HCT116 (cell line): ENCODE data around the gene CECR2. TPM values are rescaled to one million over a fixed set of nuclear protein-coding genes. Genes with fewer than 3 reads are reported as not detected.

Experiments used
- ATAC-seq: fragments of 200-7000 bp; cut with Tn5 transposase; 2 replicates; pipeline ENCODE4 v1.9.1; 2020; ENCODE audit warnings: mild to moderate bottlenecking, moderate library complexity
- BruUV-seq: library from RNA; stranded (reverse); fragments of 400-500 nt; replicated peaks from 2 replicates; lab custom pipeline; 2021; lab: Mats Ljungman, UMichigan
- CTCF ChIA-PET: fragments of 300-600 bp; sonication (Branson Sonifier 250); formaldehyde crosslinking; loops from one replicate; lab custom pipeline; 2021; ENCODE audit warnings: antibody characterized with exemption; lab: Charles Lee
- POLR2A ChIA-PET: fragments of 300-600, 350-600 bp; sonication (Branson Sonifier 250); formaldehyde crosslinking; loops from one replicate; lab custom pipeline; 2021; ENCODE audit warnings: antibody characterized with exemption; lab: Charles Lee
- RAD21 ChIA-PET, 2 experiments: fragments of 300-600 bp; sonication (Branson Sonifier 250); formaldehyde crosslinking; loops; one replicate each; lab custom pipeline; 2023; ENCODE audit warnings: low total read pairs in 2 of 2; ENCODE audit not compliant: uncharacterized antibody in 2 of 2, unreplicated experiment in 2 of 2, low non-redundant PET in 1 of 2; lab: Charles Lee
- DNase-seq: peaks from one replicate; pipeline ENCODE4 v3.0.0-alpha.2; 2010; ENCODE audit warnings: low read depth, low spot score
- H2AFZ ChIP-seq: fragments of 200-600 bp; shearing (Covaris generic), sonication (generic); 2 replicates; pipeline ENCODE4 v1.6.1; 2017; ENCODE audit warnings: low read depth, mixed run types, mixed read lengths, antibody characterized with exemption, low read length; ENCODE audit not compliant: poor library complexity, severe bottlenecking
- H3K27ac ChIP-seq: 2 replicates; pipeline ENCODE4 v1.5.1; 2012; ENCODE audit warnings: low read depth, low read length
- H3K27me3 ChIP-seq: fragments of 200-600 bp; sonication (generic); 2 replicates; pipeline ENCODE4 v1.6.1; 2016; ENCODE audit warnings: mixed run types, low read length, mixed read lengths; ENCODE audit not compliant: insufficient read depth
- H3K36me3 ChIP-seq, 2 experiments: fragments of 200-500 bp in 1 of 2; fragments of 200-600 bp in 1 of 2; sonication (Bioruptor generic) in 1 of 2; sonication (generic) in 1 of 2; 2 replicates each; pipeline versions ENCODE4 v1.5.1 to v1.6.1; 2014 to 2016; ENCODE audit warnings: low read length in 2 of 2, inconsistent platforms in 1 of 2, mixed read lengths in 1 of 2, mixed run types in 1 of 2; ENCODE audit not compliant: insufficient read depth in 2 of 2, control insufficient read depth in 1 of 2
- H3K4me1 ChIP-seq, 2 experiments: fragments of 200-600 bp in 1 of 2; sonication (generic) in 1 of 2; 2 replicates each; pipeline versions ENCODE4 v1.5.1 to v1.6.1; 2012 to 2017; ENCODE audit warnings: low read length in 2 of 2, inconsistent platforms in 1 of 2, mild to moderate bottlenecking in 1 of 2, mixed read lengths in 1 of 2, mixed run types in 1 of 2, moderate library complexity in 1 of 2; ENCODE audit not compliant: insufficient read depth in 2 of 2, control insufficient read depth in 1 of 2
- H3K4me2 ChIP-seq: fragments of 200-600 bp; sonication (generic); 2 replicates; pipeline ENCODE4 v1.6.1; 2017; ENCODE audit warnings: mixed run types, low read length, mixed read lengths
- H3K4me3 ChIP-seq, 2 experiments: fragments of 200-600 bp in 1 of 2; sonication (generic) in 1 of 2; replicated peaks in 1 of 2; 2 replicates each; pipeline ENCODE4 v1.5.1; 2011 to 2016; ENCODE audit warnings: low read length in 2 of 2, control low read depth in 1 of 2, low read depth in 1 of 2, mild to moderate bottlenecking in 1 of 2, mixed read lengths in 1 of 2, mixed run types in 1 of 2
- H3K79me2 ChIP-seq: fragments of 200-600 bp; sonication (generic); 2 replicates; pipeline ENCODE4 v1.6.1; 2017; ENCODE audit warnings: mild to moderate bottlenecking, mixed run types, low read length, moderate library complexity, mixed read lengths; ENCODE audit not compliant: insufficient read depth
- H3K9ac ChIP-seq: fragments of 200-600 bp; sonication (generic); 2 replicates; pipeline ENCODE4 v1.6.1; 2016; ENCODE audit warnings: low read length, mixed read lengths
- H3K9me2 ChIP-seq: fragments of 200-600 bp; sonication (generic), shearing (Covaris generic); 2 replicates; pipeline ENCODE4 v1.6.1; 2017; ENCODE audit warnings: mixed run types, mild to moderate bottlenecking, moderate library complexity; ENCODE audit not compliant: insufficient read depth
- H3K9me3 ChIP-seq, 2 experiments: fragments of 200-500 bp in 1 of 2; fragments of 200-600 bp in 1 of 2; sonication (Bioruptor generic) in 1 of 2; sonication (generic) in 1 of 2; 2 replicates each; pipeline ENCODE4 v1.6.1; 2014 to 2017; ENCODE audit warnings: low read length in 2 of 2, mixed read lengths in 2 of 2, inconsistent platforms in 1 of 2, low read depth in 1 of 2, mild to moderate bottlenecking in 1 of 2, mixed run types in 1 of 2, moderate library complexity in 1 of 2; ENCODE audit not compliant: control insufficient read depth in 1 of 2, insufficient read depth in 1 of 2
- H4K20me1 ChIP-seq: fragments of 200-600 bp; sonication (generic), shearing (Covaris generic); 2 replicates; pipeline ENCODE4 v1.6.1; 2017; ENCODE audit warnings: mixed run types, mild to moderate bottlenecking, moderate library complexity; ENCODE audit not compliant: insufficient read depth
- CBX3 ChIP-seq: IDR thresholded peaks from 2 replicates; pipeline ENCODE4 v1.6.1; 2012; ENCODE audit warnings: low read depth
- EGR1 ChIP-seq: IDR thresholded peaks from 2 replicates; pipeline ENCODE4 v1.6.1; 2012; ENCODE audit warnings: low read depth
- ELF1 ChIP-seq: IDR thresholded peaks from 2 replicates; pipeline ENCODE4 v1.6.1; 2012; ENCODE audit warnings: low read depth, borderline replicate concordance
- EZH2 ChIP-seq: fragments of 200-600 bp; sonication (generic); IDR thresholded peaks from 2 replicates; pipeline ENCODE4 v1.6.1; 2017; ENCODE audit warnings: antibody characterized with exemption, mixed run types
- EZH2phosphoT487 ChIP-seq: fragments of 200-600 bp; IDR thresholded peaks from 2 replicates; pipeline ENCODE4 v1.6.1; 2018; ENCODE audit warnings: antibody characterized with exemption, borderline replicate concordance
- FOSL1 ChIP-seq: IDR thresholded peaks from 2 replicates; pipeline ENCODE4 v1.6.1; 2012; ENCODE audit warnings: low read depth
- JUND ChIP-seq: IDR thresholded peaks from 2 replicates; pipeline ENCODE4 v1.6.1; 2012
- POLR2A ChIP-seq: IDR thresholded peaks from 2 replicates; pipeline ENCODE4 v1.7.0; 2011; ENCODE audit warnings: borderline replicate concordance; ENCODE audit not compliant: insufficient read depth, insufficient read length; ENCODE audit errors: extremely low read depth
- POLR2AphosphoS5 ChIP-seq: IDR thresholded peaks from 2 replicates; pipeline ENCODE4 v1.6.1; 2011; ENCODE audit warnings: mild to moderate bottlenecking, low read depth, low read length, moderate library complexity
- RAD21 ChIP-seq: IDR thresholded peaks from 2 replicates; pipeline ENCODE4 v1.6.1; 2012; ENCODE audit warnings: low read depth, mild to moderate bottlenecking
- SIN3A ChIP-seq: IDR thresholded peaks from 2 replicates; pipeline ENCODE4 v1.6.1; 2012; ENCODE audit warnings: low read depth
- SP1 ChIP-seq: IDR thresholded peaks from 2 replicates; pipeline ENCODE4 v1.6.1; 2012; ENCODE audit warnings: low read depth
- SRF ChIP-seq: IDR thresholded peaks from 2 replicates; pipeline ENCODE4 v1.6.1; 2012; ENCODE audit warnings: low read depth
- TCF7L2 ChIP-seq: IDR thresholded peaks from 2 replicates; pipeline ENCODE4 v1.7.0; 2011; ENCODE audit warnings: borderline replicate concordance, inconsistent platforms; ENCODE audit not compliant: insufficient read depth, insufficient read length; ENCODE audit errors: extremely low read depth
- YY1 ChIP-seq: IDR thresholded peaks from 2 replicates; pipeline ENCODE4 v1.6.1; 2011; ENCODE audit warnings: low read length, low read depth, moderate library complexity, mild to moderate bottlenecking; ENCODE audit not compliant: insufficient replicate concordance; ENCODE audit errors: extremely low read depth
- ZFX ChIP-seq: fragments of 450-650 bp; IDR thresholded peaks from 2 replicates; pipeline ENCODE4 v1.6.1; 2017
- ZNF274 ChIP-seq: fragments of 200-500 bp; sonication (Bioruptor generic); IDR thresholded peaks from 2 replicates; pipeline ENCODE4 v1.6.1; 2014; ENCODE audit warnings: mild to moderate bottlenecking, low read depth, low read length, inconsistent platforms
- intact Hi-C: fragments of 100-400 bp; cut with micrococcal nuclease; formaldehyde crosslinking; loops from 2 replicates; pipeline ENCODE4 v1.10.0; 2022
- total RNA-seq: library from RNA; stranded (reverse); gene quantifications from one replicate; pipeline ENCODE4 v1.2.1, GENCODE V29; 2021; ENCODE audit not compliant: unreplicated experiment
- TF ChIP-seq, protein P1 (sequence below): IDR thresholded peaks from 2 replicates; pipeline ENCODE4 v1.6.1; 2011; ENCODE audit warnings: mild to moderate bottlenecking, low read length, moderate library complexity; ENCODE audit not compliant: insufficient replicate concordance; ENCODE audit errors: extremely low read depth
- TF ChIP-seq, protein P2 (sequence below), 3 experiments: fragments of 200-600 bp in 1 of 3; sonication (generic) in 1 of 3; IDR thresholded peaks in 2 of 3; conservative IDR thresholded peaks in 1 of 3; 2 replicates each; pipeline ENCODE4 v1.5.1; 2012 to 2017; ENCODE audit warnings: low read depth in 2 of 3, low read length in 2 of 3, antibody characterized with exemption in 1 of 3, borderline replicate concordance in 1 of 3, control low read depth in 1 of 3, mild to moderate bottlenecking in 1 of 3, mixed read lengths in 1 of 3, mixed run types in 1 of 3, moderate library complexity in 1 of 3; ENCODE audit not compliant: insufficient read depth in 1 of 3
- TF ChIP-seq, protein P3 (sequence below): IDR thresholded peaks from 2 replicates; pipeline ENCODE4 v1.6.1; 2012
- TF ChIP-seq, protein P4 (sequence below): IDR thresholded peaks from 2 replicates; pipeline ENCODE4 v1.6.1; 2012

CECR2 gene
- total RNA-seq, 1 experiment from 2014 or later: 6.0 TPM

DNA sequence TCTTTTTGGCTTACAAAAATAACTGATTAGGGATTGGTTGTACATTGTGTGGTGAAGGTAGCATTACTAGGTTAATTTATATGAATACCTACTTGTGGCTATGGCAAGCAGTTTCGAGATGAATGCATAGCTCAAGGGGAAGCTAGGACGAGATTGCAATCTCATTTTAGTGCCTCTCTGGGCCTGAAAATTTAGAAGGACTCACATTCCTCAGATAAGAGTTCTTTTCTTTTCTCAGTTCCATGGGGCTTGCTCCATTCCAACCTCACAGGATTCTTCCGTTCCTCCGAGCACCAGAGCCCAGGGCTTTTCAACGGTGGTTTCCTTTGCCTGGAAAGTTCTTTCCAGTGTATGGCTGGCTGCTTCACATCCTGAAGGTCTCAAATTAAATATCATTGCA lies 82.1 kb downstream of the CECR2 start (continued):
- TF ChIP-seq EZH2phosphoT487 (no peak), POLR2A (no peak), JUND (no peak)

DNA sequence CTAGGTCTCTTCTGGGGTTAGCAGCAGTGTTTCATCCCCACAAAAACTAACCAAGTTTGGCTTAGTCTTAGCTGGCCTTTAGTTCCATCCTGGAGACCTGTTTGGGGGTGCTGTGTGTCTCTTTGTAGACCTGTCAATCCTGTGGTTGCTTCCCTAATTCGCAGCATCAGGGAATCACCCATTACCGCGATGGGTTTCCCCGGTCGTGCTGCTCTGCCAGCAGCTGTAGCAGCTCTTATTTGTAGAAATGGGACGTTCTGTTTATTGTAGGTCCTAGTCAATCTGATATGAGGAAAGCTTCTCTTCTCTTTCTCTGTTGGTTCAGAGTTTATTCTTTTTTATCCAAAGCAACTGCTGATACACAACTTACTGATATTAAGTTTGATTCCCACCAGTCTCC lies 91.6 kb downstream of the CECR2 start:
- H3K36me3 ChIP-seq: no peaks in the 10 kb centered on the region
- no peaks in the 10 kb centered on the region for H3K79me2 ChIP-seq
- TF ChIP-seq SIN3A (no peak), CBX3 (no peak), FOSL1 (no peak), TCF7L2 (no peak), POLR2A (no peak), RAD21 (no peak), ZNF274 (no peak), EZH2 (no peak), POLR2AphosphoS5 (no peak), YY1 (no peak), SP1 (no peak), SRF (no peak), ELF1 (no peak), EZH2phosphoT487 (no peak), EGR1 (no peak), ZFX (no peak)
- TF ChIP-seq, protein P1, sequence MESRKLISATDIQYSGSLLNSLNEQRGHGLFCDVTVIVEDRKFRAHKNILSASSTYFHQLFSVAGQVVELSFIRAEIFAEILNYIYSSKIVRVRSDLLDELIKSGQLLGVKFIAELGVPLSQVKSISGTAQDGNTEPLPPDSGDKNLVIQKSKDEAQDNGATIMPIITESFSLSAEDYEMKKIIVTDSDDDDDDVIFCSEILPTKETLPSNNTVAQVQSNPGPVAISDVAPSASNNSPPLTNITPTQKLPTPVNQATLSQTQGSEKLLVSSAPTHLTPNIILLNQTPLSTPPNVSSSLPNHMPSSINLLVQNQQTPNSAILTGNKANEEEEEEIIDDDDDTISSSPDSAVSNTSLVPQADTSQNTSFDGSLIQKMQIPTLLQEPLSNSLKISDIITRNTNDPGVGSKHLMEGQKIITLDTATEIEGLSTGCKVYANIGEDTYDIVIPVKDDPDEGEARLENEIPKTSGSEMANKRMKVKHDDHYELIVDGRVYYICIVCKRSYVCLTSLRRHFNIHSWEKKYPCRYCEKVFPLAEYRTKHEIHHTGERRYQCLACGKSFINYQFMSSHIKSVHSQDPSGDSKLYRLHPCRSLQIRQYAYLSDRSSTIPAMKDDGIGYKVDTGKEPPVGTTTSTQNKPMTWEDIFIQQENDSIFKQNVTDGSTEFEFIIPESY: no peak
- TF ChIP-seq, protein P2, sequence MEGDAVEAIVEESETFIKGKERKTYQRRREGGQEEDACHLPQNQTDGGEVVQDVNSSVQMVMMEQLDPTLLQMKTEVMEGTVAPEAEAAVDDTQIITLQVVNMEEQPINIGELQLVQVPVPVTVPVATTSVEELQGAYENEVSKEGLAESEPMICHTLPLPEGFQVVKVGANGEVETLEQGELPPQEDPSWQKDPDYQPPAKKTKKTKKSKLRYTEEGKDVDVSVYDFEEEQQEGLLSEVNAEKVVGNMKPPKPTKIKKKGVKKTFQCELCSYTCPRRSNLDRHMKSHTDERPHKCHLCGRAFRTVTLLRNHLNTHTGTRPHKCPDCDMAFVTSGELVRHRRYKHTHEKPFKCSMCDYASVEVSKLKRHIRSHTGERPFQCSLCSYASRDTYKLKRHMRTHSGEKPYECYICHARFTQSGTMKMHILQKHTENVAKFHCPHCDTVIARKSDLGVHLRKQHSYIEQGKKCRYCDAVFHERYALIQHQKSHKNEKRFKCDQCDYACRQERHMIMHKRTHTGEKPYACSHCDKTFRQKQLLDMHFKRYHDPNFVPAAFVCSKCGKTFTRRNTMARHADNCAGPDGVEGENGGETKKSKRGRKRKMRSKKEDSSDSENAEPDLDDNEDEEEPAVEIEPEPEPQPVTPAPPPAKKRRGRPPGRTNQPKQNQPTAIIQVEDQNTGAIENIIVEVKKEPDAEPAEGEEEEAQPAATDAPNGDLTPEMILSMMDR (IDR thresholded peaks at IDR 0.05 in 2 of 3, conservative IDR thresholded peaks at IDR 0.05 in 1 of 3; ENCODE audit: borderline replicate concordance in 1 of 3, insufficient read depth in 1 of 3, low read depth in 2 of 3, low read length in 2 of 3): no peak
- TF ChIP-seq, protein P3, sequence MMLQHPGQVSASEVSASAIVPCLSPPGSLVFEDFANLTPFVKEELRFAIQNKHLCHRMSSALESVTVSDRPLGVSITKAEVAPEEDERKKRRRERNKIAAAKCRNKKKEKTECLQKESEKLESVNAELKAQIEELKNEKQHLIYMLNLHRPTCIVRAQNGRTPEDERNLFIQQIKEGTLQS: no peak
- TF ChIP-seq, protein P4, sequence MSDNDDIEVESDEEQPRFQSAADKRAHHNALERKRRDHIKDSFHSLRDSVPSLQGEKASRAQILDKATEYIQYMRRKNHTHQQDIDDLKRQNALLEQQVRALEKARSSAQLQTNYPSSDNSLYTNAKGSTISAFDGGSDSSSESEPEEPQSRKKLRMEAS: no peak
- H3K4me1 ChIP-seq: no peaks in the 10 kb centered on the region
- H3K9ac ChIP-seq: no peak overlapping the region
- intact Hi-C loops: no loop called here
- no peak overlapping the region for H3K4me2 ChIP-seq
- no peaks in the 10 kb centered on the region for H3K9me3 ChIP-seq
- POLR2A ChIA-PET: no interaction called here
- H3K9me2 ChIP-seq: no peaks in the 10 kb centered on the region
- no TSS peak for BruUV-seq
- no peak for DNase-seq
- no peak overlapping the region for H3K4me3 ChIP-seq
- CTCF ChIA-PET: no interaction called here
- H2AFZ ChIP-seq: no peak overlapping the region
- no peaks in the 10 kb centered on the region for H3K27me3 ChIP-seq
- H3K27ac ChIP-seq: no peak overlapping the region
- no peak for ATAC-seq
- H4K20me1 ChIP-seq: no peaks in the 10 kb centered on the region
- RAD21 ChIA-PET: no interaction called here
